Activated CD4-positive, alpha-beta T cell treated with anti-CD3 and anti-CD28 coated beads, Interleukin-10, Interleukin-2, amounts not matched to agents 100 ng/mL and 50 ng/mL, durations not matched to agents 16 hours and 8 hours (primary cell): ENCODE data around the gene SWT1.

Source experiments
- DNase-seq: peaks from one replicate; pipeline ENCODE4 v3.0.0-alpha.2; 2020

Gene SWT1

GRCh38 chr1:185156854-185157598, at the start of gene SWT1, which contains the start of gene TRMT1L:
Gene SWT1 (plus strand): TSS chr1:185157167. CDS start chr1:185160842, 3,675 bp downstream.
Gene TRMT1L (minus strand): TSS chr1:185156953. CDS start chr1:185156712, 241 bp downstream.
- DNase-seq = peak; percentile 99

- DNase-seq = no peak
These were observed 48.6 kb upstream of the SWT1 start for GRCh38 chr1:185108321-185108720.

GRCh38 chr1:185110145-185110544, 46.8 kb upstream of the SWT1 start:
- DNase-seq = no peak

GRCh38 chr1:185111873-185112272, 45.1 kb upstream of the SWT1 start:
- DNase-seq = no peak

GRCh38 chr1:185112356-185112755, 44.6 kb upstream of the SWT1 start:
- DNase-seq = no peak

GRCh38 chr1:185129708-185130107, 27.3 kb upstream of the SWT1 start:
- no peak for DNase-seq

- DNase-seq = no peak
These were observed 24.4 kb upstream of the SWT1 start for GRCh38 chr1:185132534-185132933.

- DNase-seq = no peak
These were observed 18.9 kb upstream of the SWT1 start for GRCh38 chr1:185137896-185138545.

- no peak for DNase-seq
These were observed 17.7 kb upstream of the SWT1 start for GRCh38 chr1:185139246-185139645.

GRCh38 chr1:185144233-185144632, 12.7 kb upstream of the SWT1 start:
- no peak for DNase-seq

GRCh38 chr1:185151215-185151614, 5.8 kb upstream of the SWT1 start:
- DNase-seq = no peak

GRCh38 chr1:185152187-185152767, 4.7 kb upstream of the SWT1 start:
- DNase-seq = no peak

GRCh38 chr1:185154912-185155513, 2.0 kb upstream of the SWT1 start:
- no peak for DNase-seq

- peak; percentile 15 for DNase-seq
These were observed 1.2 kb upstream of the SWT1 start for GRCh38 chr1:185155600-185156287.

- DNase-seq = peak; percentile 27
These were observed 596 bp upstream of the SWT1 start for GRCh38 chr1:185156288-185156853.

GRCh38 chr1:185157599-185158412, 839 bp downstream of the SWT1 start:
- DNase-seq = no peak

GRCh38 chr1:185158800-185159199, 1.8 kb downstream of the SWT1 start:
- DNase-seq = no peak

GRCh38 chr1:185159966-185160365, 3.0 kb downstream of the SWT1 start:
- DNase-seq = peak; percentile 29

- DNase-seq = no peak
These were observed 5.5 kb downstream of the SWT1 start for GRCh38 chr1:185162491-185162890.

GRCh38 chr1:185166106-185166505, 9.1 kb downstream of the SWT1 start:
- DNase-seq = no peak

- DNase-seq = peak; percentile 74
These were observed 13.4 kb downstream of the SWT1 start for GRCh38 chr1:185170291-185170848.
